ENCODE measurements around the gene GJC1.
"Not testable (repeated sequence)": the region's sequence is repeated elsewhere in the genome, so short reads cannot be mapped to it uniquely, and the experiment has no call there.

Gene GJC1

DNA sequence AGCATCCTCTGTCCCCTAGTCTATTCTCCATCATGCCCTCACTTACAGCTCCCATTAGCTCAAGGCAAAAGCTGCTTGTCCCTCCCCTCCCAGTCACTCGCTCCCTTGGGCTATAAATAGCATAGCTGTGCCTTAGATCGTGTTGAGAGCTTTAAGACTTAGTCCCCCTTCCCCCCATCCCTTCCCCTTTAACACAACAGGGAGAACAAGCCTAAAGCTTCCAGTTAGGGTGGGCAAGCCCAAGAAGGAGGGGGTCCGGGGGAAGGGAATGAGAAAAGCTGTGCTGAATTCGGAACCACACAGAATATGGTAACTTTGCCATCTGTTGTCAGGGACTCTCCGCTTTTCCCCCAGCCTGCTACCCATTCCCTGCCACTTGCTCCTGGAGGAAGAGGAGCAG, 12.7 kb upstream of the GJC1 start:
- DNase-seq: no peak

DNA sequence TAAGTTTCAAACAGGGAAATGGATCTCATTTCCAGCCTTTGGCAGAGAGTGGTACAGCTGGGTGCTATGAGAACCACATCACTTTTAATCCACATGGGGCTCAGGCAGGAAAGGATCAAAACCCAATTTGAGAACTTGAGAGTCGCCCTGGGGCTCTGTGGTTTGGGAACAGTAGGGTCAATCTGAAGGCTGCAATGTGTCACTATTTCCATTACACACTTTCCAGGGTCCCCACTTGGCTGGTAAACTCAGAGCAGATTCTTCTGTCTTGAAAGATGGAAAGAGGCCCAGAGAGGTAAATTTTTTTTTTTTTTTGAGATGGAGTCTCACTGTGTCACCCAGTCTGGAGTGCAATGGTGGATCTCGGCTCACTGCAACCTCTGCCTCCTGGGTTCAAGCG, 10.8 kb upstream of the GJC1 start:
- DNase-seq: no peak

DNA sequence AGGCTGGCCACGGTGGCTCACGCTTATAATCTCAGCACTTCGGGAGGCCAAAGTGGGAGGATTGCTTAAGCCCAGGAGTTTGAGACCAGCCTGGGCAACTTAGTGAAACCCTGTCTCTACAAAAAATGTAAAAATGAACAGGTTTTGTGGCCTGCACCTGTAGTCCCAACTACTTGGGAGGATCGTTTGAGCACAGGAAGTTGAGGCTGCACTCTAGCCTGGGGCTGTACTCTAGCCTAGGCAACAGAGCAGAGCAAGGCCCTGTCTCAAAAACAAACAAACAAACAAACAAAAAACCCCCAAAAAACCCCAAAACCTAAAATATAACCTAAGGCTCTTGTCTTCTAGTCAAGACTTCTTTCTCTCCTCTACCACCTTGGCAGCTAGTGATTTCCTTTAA, 10.2 kb upstream of the GJC1 start:
- DNase-seq: no peak

DNA sequence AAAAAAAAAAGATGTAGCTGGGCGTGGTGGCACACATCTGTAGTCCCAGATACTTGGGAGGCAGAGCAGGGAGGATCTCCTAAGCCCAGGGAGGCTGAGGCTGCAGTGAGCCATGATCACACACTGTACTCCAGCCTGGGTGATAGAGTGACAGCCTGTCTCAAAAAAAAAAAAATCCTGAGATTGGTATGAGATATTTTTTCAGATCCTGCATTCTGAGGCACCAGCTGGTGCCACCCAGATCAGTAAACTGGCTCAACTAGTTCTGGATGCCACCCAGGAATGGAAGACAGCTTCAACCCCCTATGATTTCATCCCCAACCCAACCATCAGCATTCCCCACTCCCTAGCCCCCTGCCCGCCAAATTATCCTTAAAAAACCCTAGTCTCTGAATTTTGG, 7.1 kb upstream of the GJC1 start:
- DNase-seq: no peak

DNA sequence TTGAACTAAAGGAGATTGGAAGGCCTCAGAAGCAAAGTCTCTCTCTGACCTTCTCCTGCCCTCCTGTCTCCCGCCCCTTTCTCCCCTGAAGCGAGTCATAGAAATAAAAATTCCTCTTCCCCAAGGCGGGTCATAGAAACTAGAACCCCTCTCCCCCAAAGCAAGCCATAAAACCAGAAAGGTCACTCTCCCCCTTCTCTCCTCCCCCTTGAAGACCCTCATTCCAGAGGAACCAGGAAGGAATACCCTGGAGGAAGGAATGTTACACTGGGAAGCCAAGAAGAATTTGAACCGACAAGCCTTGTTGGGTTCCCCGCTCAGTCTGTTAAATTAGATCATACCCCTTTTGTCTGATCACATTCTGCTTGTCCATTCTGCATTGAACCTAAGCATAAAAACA, 2.7 kb upstream of the GJC1 start:
- no peak for DNase-seq

DNA sequence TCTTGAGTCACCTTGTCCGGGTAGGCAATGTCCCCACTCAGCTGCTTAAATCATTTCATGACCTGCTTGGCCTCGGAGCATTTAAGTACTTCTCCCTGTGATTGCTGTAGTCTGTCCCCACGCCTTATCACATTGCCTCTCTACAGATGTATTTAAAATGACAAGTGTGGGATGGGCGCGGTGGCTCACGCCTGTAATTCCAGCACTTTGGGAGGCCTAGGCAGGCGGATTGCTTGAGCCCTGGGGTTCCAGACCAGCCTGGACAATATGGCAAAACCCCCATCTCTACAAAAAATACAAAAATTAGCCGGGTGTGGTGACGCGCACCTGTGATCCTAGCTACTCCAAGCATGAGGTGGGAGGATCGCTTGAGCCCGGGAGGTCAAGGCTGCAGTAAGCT, 1.3 kb upstream of the GJC1 start:
- no peak for DNase-seq

DNA sequence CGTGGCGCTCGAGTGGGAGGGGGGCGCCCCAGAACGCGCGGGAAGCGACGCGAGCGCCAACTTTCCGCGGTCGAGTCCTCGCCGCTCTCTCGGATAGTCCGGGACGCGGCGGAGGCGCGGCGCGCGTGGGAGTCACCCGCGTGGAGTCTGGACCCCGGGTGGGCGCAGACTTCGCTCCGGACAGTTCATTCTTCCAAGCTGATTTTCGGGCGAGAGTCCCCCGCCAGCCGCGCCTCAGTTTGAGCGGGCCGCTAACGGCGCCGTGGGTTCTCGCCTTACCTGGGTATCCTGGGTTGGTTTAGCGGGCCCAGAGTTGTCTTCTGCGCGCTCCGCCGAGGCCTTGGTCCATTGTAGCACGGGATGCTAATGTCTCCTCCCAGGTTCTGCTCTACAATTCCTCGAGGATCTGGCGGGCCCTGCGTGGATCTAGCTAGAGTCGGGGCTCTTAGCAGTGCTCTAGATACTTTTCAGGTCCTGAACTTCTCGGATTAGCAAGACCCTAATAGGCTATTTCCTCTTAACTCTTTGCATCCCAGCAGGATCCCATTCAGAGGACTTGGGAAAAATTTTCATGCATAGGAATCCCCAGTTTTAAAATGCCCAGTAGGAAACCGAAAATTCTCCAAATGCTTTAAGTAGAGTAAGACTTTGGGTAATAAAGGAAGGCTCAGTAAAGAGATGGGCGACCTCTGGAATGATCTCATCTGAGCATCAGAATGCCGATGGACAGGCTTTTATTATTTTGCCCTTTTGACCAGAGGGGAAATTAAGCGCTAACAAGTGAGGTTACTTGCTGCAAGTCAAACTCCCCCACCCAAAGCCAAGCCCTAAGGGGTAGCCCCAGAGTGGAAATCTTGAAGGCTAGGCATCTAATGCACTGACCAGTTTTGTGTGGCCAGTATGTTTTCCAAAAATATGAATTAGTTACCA, 537 bp upstream of the GJC1 start:
- peak; percentile 23 for DNase-seq

DNA sequence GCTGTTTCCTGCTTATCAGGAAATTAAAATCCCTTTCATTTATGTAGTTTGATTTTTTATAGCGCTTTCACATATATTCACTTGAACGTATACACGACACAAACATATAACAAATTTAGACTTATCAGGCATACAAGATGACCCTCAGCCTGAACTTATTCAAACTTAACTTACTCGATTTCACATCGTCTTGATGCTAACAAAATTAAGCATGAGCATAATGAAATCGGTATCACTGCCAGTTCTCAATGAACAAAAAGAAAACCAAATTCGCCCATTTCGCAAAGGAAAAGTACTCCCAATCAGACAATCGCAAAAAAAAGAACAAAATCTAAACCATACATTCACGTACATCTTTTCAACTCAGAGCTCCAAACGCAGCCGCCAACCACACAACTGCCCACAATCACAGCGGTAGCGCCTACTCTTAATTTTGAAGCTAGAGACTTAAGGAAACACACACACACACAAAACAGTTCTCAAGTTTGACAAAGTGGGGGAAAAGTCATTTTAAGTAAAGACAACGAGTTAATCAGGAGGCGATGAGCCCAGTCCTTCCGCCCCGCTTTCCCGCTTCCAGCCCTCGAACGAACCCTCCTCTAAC, 1.1 kb downstream of the GJC1 start:
- DNase-seq: peak; percentile 30

DNA sequence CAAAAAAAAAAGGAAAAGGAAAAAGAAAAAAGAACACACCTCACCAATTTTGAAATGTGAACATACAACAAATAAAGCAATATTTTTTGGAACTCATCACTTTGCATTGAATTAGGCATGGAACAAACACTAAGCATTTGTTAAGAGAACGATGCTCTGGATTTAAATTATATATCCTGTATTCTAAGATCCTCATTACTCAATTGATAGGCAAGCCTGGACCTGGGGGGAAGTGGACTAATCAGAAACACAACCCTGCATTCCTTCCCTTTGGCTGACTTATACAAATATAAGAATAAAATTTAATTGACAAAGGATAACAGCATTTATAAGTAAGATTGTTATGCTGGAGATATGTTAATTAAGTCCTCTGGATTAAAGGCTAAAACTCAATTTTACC, 2.2 kb downstream of the GJC1 start:
- DNase-seq: no peak

DNA sequence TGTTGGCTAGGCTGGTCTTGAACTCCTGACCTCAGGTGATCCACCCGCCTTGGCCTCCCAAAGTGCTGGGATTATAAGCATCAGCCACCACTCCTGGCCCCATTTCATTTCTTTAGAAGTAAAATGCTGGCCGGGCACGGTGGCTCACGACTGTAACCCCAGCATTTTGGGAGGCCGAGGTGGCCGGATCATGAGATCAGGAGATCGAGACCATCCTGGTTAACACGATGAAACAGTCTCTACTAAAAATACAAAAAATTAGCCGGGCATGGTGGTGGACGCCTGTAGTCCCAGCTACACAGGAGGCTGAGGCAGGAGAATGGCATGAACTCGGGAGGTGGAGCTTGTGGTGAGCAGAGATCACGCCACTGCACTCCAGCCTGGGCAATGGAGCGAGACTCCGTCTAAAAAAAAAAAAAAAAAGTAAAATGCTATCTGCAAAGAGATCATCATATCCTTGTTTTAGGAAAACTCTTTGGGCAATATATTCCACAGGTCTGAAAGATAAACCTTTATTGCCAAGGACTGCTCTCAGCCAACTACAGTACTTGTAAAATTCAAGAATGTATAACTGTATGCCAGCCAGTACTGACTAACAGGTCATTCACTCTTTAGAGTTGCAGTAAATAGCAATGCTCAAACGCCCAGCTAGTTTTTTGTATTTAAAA, 3.8 kb downstream of the GJC1 start:
- DNase-seq: no peak

DNA sequence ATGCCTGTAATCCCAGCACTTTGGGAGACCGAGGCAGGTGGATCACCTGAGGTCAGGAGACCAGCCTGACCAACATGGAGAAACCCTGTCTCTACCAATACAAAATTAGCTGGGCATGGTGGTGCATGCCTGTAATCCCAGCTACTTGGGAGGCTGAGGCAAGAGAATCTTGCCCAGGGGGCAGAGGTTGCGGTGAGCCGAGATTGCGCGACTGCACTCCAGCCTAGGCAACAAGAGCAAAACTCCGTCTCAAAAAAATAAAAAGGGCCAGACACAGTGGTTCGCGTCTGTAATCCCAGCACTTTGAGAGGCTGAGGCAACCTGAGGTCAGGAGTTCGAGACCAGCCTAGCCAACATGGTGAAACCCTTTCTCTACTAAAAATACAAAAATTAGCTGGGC, 4.9 kb downstream of the GJC1 start:
- not testable (repeated sequence) for DNase-seq

DNA sequence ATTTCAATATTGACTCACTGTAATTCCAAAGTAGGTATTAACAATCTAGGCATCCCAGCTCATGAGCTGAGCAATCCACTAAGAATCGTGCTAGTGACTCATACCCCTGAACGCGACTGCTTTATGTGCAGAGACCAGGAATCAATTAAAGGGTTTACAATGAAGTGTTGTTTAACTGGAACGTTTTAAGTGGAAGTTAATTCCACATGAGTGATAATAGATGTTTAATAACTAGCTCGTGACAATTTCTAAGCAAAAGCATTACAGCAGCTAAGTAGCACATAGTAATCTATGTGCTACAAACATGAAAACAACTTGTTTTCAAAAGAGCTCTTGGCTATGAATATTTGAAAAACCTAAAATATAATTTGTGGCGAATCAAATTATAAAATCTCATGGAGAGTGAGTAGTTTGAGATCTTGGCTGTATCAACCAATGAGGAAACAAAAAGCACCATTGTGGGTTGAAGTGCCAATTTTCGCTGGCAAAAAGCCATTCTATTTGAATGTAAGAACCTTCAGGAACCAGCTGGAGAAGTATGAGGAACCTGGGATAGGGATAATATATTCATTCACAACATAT, 9.4 kb downstream of the GJC1 start:
- peak; percentile 72 for DNase-seq

DNA sequence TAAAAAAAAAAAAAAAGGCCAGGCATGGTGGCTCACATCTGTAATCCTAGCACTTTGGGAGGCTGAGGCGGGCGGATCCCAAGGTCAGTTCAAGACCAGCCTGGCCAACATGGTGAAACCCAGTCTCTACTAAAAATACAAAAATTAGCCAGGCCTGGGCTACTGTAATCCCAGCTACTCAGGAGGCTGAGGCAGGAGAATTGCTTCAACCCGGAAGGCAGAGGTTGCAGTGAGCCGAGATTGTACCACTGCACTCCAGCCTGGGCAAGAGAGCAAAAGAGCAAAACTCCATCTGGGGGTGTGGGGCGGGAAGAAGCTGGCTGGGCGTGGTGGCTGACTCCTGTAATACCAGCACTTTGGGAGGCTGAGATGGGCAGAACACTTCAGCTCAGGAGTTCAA, 11.6 kb downstream of the GJC1 start:
- DNase-seq: not testable (repeated sequence)

DNA sequence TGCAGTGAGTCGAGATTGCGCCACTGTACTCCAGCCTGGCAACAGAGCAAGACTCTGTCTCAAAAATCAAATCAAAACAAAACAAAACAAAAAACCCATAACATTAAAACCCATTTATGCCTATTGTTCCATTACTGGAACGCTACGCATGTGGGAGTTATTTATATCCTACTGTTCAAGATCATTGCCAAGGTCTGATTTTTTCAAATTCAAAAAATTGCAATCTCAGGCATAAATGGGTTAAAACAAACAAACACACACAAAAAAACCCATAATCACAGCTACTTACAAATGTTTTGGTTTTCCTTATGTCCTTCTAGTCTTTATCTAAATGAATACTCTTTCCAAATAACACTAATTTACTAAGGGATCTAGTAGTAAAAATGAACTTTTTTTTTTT, 17.8 kb downstream of the GJC1 start:
- no peak for DNase-seq

DNA sequence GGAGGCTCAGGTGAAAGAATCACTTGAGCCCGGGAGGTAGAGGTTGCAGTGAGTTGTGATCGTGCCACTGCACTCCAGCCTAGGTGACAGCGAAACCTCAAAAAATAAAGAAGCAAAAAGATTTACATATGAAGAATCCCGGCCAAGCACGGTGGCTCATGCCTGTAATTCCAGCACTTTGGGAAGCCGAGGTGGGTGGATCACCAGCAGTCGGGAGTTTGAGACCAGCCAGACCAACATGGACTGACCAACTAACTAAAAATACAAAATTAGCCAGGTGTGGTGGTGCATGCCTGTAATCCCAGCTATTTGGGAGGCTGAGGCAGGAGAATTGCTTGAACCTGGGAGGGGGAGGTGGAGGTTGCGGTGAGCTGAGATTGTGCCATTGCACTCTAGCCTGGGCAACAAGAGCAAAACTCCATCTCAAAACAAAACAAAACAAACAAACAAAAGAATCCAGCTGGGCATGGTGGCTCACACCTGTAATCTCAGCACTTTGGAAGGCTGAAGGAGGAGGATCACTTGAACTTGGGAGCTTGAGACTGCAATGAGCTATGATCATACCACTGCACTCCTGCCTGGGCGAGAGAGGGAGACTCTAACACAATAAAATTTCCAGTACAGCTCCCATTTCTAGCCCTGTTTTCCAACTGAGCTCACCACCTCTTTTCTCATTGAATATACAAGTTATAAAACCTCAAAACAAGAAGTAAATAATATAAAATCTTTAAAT, 21.3 kb downstream of the GJC1 start:
- DNase-seq: not testable (repeated sequence)

DNA sequence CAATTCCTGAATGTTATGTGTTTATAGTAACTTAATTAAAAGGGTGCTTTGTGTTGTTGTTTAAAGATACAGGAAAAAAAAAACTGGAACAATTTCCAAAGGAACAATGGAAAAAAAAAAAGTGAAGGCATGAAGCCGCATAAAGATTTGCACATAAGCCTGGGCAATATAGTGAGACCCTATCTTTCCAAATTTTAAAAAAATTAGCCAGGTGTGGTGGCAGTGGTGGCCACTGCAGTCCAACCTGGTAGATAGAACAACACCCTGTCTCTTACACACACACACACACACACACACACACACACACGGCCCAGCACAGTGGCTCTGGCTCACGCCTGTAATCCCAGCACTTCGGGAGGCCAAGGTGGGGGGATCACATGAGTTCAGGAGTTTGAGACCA, 21.9 kb downstream of the GJC1 start:
- no peak for DNase-seq

DNA sequence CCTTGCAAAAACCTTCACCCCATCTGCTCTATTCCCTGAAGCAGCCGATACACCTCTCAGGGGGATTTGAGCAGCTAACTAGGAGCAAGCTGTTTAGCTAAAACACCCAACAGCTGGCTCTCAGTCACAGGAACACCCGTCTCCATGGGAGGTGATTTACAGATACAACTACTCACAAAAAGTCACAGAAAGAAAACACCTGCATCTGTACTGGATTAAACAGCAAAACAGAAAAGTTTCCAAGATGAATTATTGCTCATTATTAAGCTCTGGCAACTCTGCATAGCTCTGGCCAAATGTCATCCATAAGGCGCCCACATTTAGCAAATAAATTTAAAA, 22.3 kb downstream of the GJC1 start:
- no peak for DNase-seq

DNA sequence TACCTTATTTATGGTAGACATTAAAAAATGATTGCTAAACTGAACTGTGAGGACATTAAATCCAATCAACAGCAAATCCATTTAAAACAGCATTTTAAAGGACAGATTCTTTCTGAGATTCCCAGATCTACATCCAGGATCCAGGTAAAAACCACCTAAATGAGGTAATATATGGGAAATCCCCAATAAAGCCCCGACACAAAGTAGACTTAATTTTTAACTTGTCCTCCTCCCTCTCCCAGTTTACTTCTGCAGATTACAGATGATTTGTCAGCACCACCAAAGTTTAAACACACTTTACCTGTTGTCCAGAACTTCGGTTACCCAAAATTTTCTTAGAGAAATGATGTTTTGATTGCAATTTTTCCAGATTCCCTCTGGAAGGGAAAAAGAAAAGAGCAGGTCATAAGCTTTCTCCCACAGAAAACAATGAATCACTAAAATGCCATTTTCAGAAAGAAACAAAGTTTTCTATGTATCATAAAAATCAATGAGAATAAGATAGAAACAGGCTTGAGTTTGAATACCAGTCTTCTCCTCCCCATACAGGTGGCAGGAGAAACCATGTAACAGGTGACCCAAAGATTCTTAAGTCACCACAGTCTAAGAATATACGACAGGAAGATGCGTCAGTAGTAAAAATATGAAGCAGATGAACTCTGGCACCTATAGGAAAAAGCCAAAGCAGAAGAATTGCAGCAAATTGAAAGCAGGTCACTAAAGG, 22.8 kb downstream of the GJC1 start:
- DNase-seq: peak; percentile 8

DNA sequence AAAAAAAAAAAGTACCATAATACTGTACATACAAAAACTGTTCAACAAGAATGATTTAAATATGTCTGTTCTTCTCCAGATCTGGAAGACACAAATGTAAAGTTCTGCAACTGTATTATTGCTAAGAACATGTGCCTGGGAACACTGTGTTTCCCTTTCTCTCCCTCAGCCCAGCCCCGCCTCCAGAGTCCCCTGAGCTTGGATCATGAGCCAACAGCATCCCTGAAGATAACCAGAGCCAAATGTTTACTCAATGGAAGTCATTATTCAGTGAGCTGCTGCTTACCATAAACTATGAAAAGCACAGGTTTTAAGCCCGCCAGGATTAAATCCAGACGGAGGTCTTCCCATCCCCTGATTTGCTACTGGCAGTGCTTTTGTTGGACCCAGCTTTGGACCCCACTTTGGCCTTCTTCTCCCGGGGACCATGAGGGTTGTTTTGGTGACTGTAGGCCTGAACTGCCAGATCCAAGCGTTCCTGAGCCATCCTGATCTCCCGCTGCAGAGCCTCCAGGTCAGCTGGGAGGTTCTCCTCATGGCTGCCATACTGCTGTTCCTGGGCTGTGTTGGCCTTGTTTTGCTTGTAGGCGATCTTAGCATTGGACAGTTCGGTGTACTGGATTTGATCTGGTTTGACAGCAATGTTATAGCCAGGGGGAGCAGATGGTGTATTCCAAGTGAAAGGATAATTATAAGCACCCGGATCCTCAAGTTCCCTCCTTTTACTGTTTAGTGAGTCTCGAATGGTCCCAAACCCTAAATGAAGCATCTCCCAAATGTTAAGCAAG, 25.6 kb downstream of the GJC1 start:
- no peak for DNase-seq

DNA sequence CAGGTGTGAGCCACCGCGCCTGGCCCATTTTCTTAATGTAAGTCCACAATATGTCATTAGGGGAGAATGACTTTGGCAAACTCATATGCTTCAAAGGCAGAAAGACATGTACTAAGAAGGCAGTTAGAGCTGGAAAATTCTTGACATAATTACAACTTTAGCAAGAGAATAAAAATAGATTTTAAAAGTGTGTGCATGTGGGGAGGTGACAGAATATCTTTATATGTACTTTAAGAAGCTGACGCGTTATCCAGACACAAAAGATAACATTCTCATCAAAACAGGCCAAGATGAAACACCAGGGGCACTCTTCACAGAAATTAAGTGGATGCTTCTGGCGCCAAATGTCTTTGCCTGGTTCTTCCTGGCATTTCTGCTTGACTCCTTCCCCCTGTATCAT, 28.2 kb downstream of the GJC1 start:
- no peak for DNase-seq

DNA sequence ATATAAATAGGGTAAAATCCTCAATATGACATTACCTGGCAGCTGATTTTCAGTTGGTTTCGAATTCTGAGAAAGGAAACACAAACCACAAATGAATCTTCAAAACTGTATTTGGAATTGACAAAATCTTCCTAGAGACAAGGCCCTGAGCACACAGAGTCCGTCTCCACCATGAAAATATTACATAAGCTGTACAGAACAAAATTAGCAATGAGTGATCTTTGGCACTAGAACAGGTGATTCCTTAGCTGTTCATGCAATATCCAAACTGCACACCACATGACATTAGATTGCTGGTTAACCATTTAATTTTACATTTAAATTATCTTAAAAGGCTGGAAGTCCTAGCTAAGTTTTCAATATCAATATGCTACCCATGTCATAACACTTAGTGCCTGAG, 31.7 kb downstream of the GJC1 start:
- DNase-seq: no peak

DNA sequence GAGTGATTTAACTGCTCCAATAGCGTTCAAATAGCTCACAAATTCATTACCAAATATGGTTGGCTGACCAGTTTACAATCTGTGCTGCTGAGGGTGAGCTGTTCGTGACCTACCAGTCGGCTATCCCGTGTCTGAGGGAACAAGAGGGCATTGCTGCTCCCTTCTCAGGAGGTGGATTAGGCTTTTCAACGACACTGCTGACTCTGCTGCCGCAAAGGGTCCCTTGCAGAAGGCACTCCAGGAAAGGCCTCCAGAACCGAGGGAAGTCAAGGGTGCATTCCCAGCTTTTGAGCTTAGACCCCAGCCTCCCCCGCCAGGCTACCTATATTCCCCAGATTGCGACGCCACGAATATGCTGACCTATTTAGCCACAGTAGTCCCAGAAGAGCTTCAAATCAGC, 32.3 kb downstream of the GJC1 start:
- no peak for DNase-seq

All from kidney glomerular epithelial cell (primary cell).